Activated CD4-positive, alpha-beta T cell treated with anti-CD3 and anti-CD28 coated beads, Interleukin-2, Interleukin-6, amounts not matched to agents 100 ng/mL and 50 ng/mL, durations not matched to agents 16 hours and 8 hours (primary cell): ENCODE data around the gene DAW1.
A peak's percentile ranks its signal among the peaks of the same experiment; 100 is the strongest.
"Not testable (repeated sequence)": the region's sequence is repeated elsewhere in the genome, so short reads cannot be mapped to it uniquely, and the experiment has no call there.

Source experiments
- DNase-seq: peaks from one replicate; pipeline ENCODE4 v3.0.0-alpha.2; 2020

DAW1 gene

GRCh38 chr2:227932001-227932400 is 60.6 kb downstream of the DAW1 start:
- DNase-seq, result no peak

- DNase-seq, result no peak
Observed at GRCh38 chr2:227932403-227932802, 61.0 kb downstream of the DAW1 start.

- DNase-seq, result no peak
Observed at GRCh38 chr2:227933884-227934283, 62.5 kb downstream of the DAW1 start.

- not testable (repeated sequence) for DNase-seq
Observed at GRCh38 chr2:227936249-227936648, 64.8 kb downstream of the DAW1 start.

- peak; percentile 28 for DNase-seq
Observed at GRCh38 chr2:227939271-227940027, 68.0 kb downstream of the DAW1 start.

- DNase-seq, result peak; percentile 8
Observed at GRCh38 chr2:227942021-227942420, 70.6 kb downstream of the DAW1 start.

GRCh38 chr2:227942965-227943364 is 71.5 kb downstream of the DAW1 start:
- no peak for DNase-seq

- no peak for DNase-seq
Observed at GRCh38 chr2:227960317-227960716, 88.9 kb downstream of the DAW1 start.

- no peak for DNase-seq
Observed at GRCh38 chr2:227971619-227972230, 100.3 kb downstream of the DAW1 start.

GRCh38 chr2:227973241-227973640 is 101.8 kb downstream of the DAW1 start:
- no peak for DNase-seq
